DOHH2 (cell line): ENCODE measurements around the gene LY6G5B.
A peak's percentile ranks its signal among the peaks of the same experiment; 100 is the strongest.

Experiments
- H3F3A ChIP-seq: fragments of 200-600 bp; sonication (generic), shearing (Covaris generic); 2 replicates; pipeline ENCODE4 v1.6.0; 2016; ENCODE audit warnings: antibody characterized with exemption, mild to moderate bottlenecking; ENCODE audit not compliant: control insufficient read depth, insufficient read depth
- H3K27ac ChIP-seq: fragments of 200-600 bp; sonication (generic); 2 replicates; pipeline ENCODE4 v1.5.1; 2014; ENCODE audit warnings: low read depth, mild to moderate bottlenecking, low read length, moderate library complexity
- H3K27me3 ChIP-seq: fragments of 200-600 bp; sonication (generic); 2 replicates; pipeline ENCODE4 v1.6.1; 2014; ENCODE audit warnings: mild to moderate bottlenecking, low read length, mixed read lengths; ENCODE audit not compliant: control insufficient read depth
- H3K36me3 ChIP-seq: fragments of 200-600 bp; sonication (generic); 2 replicates; pipeline ENCODE4 v1.6.1; 2014; ENCODE audit warnings: mild to moderate bottlenecking, low read length, moderate library complexity, mixed read lengths; ENCODE audit not compliant: control insufficient read depth
- H3K4me1 ChIP-seq: fragments of 200-600 bp; sonication (generic); 2 replicates; pipeline ENCODE4 v1.6.1; 2014; ENCODE audit warnings: mild to moderate bottlenecking, low read length, mixed read lengths; ENCODE audit not compliant: control insufficient read depth
- H3K4me2 ChIP-seq: fragments of 200-600 bp; sonication (generic); 2 replicates; pipeline ENCODE4 v1.6.0; 2014; ENCODE audit warnings: mild to moderate bottlenecking, low read length, moderate library complexity
- H3K4me3 ChIP-seq: fragments of 200-600 bp; sonication (generic); 2 replicates; pipeline ENCODE4 v1.5.1; 2014; ENCODE audit warnings: mild to moderate bottlenecking, low read length, mixed read lengths
- H3K79me2 ChIP-seq: fragments of 200-600 bp; sonication (generic); 2 replicates; pipeline ENCODE4 v1.6.1; 2014; ENCODE audit warnings: mild to moderate bottlenecking, low read length, mixed read lengths; ENCODE audit not compliant: control insufficient read depth
- H3K9me2 ChIP-seq: fragments of 200-600 bp; sonication (generic); replicated peaks from 2 replicates; pipeline ENCODE4 v1.6.1; 2014; ENCODE audit warnings: mild to moderate bottlenecking, low read length, mixed read lengths; ENCODE audit not compliant: control insufficient read depth
- H3K9me3 ChIP-seq: fragments of 200-600 bp; sonication (generic); 2 replicates; pipeline ENCODE4 v1.6.1; 2014; ENCODE audit warnings: antibody characterized with exemption, low read length, mixed read lengths; ENCODE audit not compliant: control insufficient read depth, insufficient read depth
- H4K20me1 ChIP-seq: fragments of 200-600 bp; sonication (generic); 2 replicates; pipeline ENCODE4 v1.6.0; 2014; ENCODE audit warnings: low read depth, mild to moderate bottlenecking, antibody characterized with exemption, low read length, moderate library complexity; ENCODE audit not compliant: control insufficient read depth, insufficient read depth
- CTCF ChIP-seq: fragments of 200-600 bp; sonication (generic); IDR thresholded peaks from one replicate; pipeline ENCODE4 v1.5.1; 2014; ENCODE audit warnings: antibody characterized with exemption, mild to moderate bottlenecking, low read depth, low read length; ENCODE audit not compliant: poor library complexity, severe bottlenecking
- EZH2phosphoT487 ChIP-seq: fragments of 200-600 bp; sonication (generic); IDR thresholded peaks from 2 replicates; pipeline ENCODE4 v1.6.1; 2017; ENCODE audit warnings: borderline replicate concordance, mild to moderate bottlenecking, antibody characterized with exemption, low read length, moderate library complexity, mixed read lengths

Gene LY6G5B

GRCh38 chr6:31702819-31703716 is 33.3 kb downstream of the LY6G5B start, which contains the start of gene ABHD16A:
TSS of gene ABHD16A (minus strand) at chr6:31703324. CDS start at chr6:31703281, 43 bp downstream.
- H3K79me2 ChIP-seq, result peaks cover 24% of the 10 kb centered on the region
- H3K27me3 ChIP-seq, result no peaks in the 10 kb centered on the region
- H3K27ac ChIP-seq, result peak within 1 kb of the TSS; percentile 74
- 0 out of 2 replicates have a peak, but pooled peaks cover 4% of the 10 kb centered on the region for H4K20me1 ChIP-seq
- H3K4me2 ChIP-seq, result peak within 1 kb of the TSS; percentile 74
- no peak for TF ChIP-seq EZH2phosphoT487
- no peak for TF ChIP-seq CTCF
- H3F3A ChIP-seq, result peaks cover 7% of the 10 kb centered on the region
- H3K9me3 ChIP-seq, result no peaks in the 10 kb centered on the region
- peak within 1 kb of the TSS; percentile 88 for H3K4me3 ChIP-seq
- H3K4me1 ChIP-seq, result peaks cover 23% of the 10 kb centered on the region
- peaks cover 19% of the 10 kb centered on the region for H3K36me3 ChIP-seq
- no peaks in the 10 kb centered on the region for H3K9me2 ChIP-seq

GRCh38 chr6:31705931-31706330 is 36.2 kb downstream of the LY6G5B start:
- no peak overlapping the region for H3K4me2 ChIP-seq
- H3K27me3 ChIP-seq, result peaks cover 12% of the 10 kb centered on the region
- no peak overlapping the region for H3K4me3 ChIP-seq
- no peaks in the 10 kb centered on the region for H3K9me2 ChIP-seq
- H3K79me2 ChIP-seq, result peaks cover 19% of the 10 kb centered on the region
- TF ChIP-seq EZH2phosphoT487 (no peak), CTCF (no peak)
- 0 out of 2 replicates have a peak, but pooled peaks cover 4% of the 10 kb centered on the region for H4K20me1 ChIP-seq
- H3K27ac ChIP-seq, result no peak overlapping the region
- H3F3A ChIP-seq, result peaks cover 6% of the 10 kb centered on the region
- H3K36me3 ChIP-seq, result peaks cover 4% of the 10 kb centered on the region
- no peaks in the 10 kb centered on the region for H3K9me3 ChIP-seq
- peaks cover 25% of the 10 kb centered on the region for H3K4me1 ChIP-seq

- Histone ChIP-seq H3K9me3 (no peaks in the 10 kb centered on the region), H3K27ac (no peak within 1 kb of the TSS), H3K4me1 (peaks cover 19% of the 10 kb centered on the region), H3F3A (peaks cover 6% of the 10 kb centered on the region), H3K79me2 (peaks cover 12% of the 10 kb centered on the region), H4K20me1 (0 out of 2 replicates have a peak, but pooled peaks cover 3% of the 10 kb centered on the region), H3K9me2 (no peaks in the 10 kb centered on the region), H3K4me3 (no peak within 1 kb of the TSS), H3K4me2 (no peak within 1 kb of the TSS), H3K36me3 (no peaks in the 10 kb centered on the region), H3K27me3 (peaks cover 18% of the 10 kb centered on the region)
- no peak for TF ChIP-seq EZH2phosphoT487
- no peak for TF ChIP-seq CTCF
These were observed 36.8 kb downstream of the LY6G5B start, which contains the start of gene LY6G6F for GRCh38 chr6:31706599-31706998. TSS of gene LY6G6F (plus strand) at chr6:31706866. CDS start at chr6:31706907, 41 bp downstream.
